ENCODE data around the gene PPID.
"Not testable (repeated sequence)": the region's sequence is repeated elsewhere in the genome, so short reads cannot be mapped to it uniquely, and the experiment has no call there.

The PPID gene

GRCh38 chr4:158756588-158756987 lies 33.4 kb upstream of the PPID start:
- no peaks in the 10 kb centered on the region for H3K4me1 ChIP-seq (ENCODE audit: low read length)
- H3K79me2 ChIP-seq (ENCODE audit: low read length) = no peaks in the 10 kb centered on the region
- no peaks in the 10 kb centered on the region for H4K20me1 ChIP-seq (ENCODE audit: insufficient read depth, low read length)
- TF ChIP-seq, protein P1, sequence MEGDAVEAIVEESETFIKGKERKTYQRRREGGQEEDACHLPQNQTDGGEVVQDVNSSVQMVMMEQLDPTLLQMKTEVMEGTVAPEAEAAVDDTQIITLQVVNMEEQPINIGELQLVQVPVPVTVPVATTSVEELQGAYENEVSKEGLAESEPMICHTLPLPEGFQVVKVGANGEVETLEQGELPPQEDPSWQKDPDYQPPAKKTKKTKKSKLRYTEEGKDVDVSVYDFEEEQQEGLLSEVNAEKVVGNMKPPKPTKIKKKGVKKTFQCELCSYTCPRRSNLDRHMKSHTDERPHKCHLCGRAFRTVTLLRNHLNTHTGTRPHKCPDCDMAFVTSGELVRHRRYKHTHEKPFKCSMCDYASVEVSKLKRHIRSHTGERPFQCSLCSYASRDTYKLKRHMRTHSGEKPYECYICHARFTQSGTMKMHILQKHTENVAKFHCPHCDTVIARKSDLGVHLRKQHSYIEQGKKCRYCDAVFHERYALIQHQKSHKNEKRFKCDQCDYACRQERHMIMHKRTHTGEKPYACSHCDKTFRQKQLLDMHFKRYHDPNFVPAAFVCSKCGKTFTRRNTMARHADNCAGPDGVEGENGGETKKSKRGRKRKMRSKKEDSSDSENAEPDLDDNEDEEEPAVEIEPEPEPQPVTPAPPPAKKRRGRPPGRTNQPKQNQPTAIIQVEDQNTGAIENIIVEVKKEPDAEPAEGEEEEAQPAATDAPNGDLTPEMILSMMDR (IDR thresholded peaks at IDR 0.05; ENCODE audit: low read depth, low read length) = no peak
- no peak for TF ChIP-seq EZH2phosphoT487 (IDR thresholded peaks at IDR 0.05; ENCODE audit: low read depth)
- H3K27me3 ChIP-seq (ENCODE audit: low read depth, low read length) = peaks cover 19% of the 10 kb centered on the region; the same call in 1 of the 2 replicates
- H2AFZ ChIP-seq (ENCODE audit: low read depth, low read length) = no peak overlapping the region
- no peak overlapping the region for H3K27ac ChIP-seq (ENCODE audit: low read length)
- no peak overlapping the region for H3K4me2 ChIP-seq (ENCODE audit: low read length)
- no peak overlapping the region for H3K4me3 ChIP-seq (ENCODE audit: low read length)
- H3K9ac ChIP-seq (ENCODE audit: low read length) = no peak overlapping the region
- H3K36me3 ChIP-seq (replicated peaks; ENCODE audit: low read depth, low read length) = no peaks in the 10 kb centered on the region
- H3K9me3 ChIP-seq (ENCODE audit: insufficient read depth, low read length) = no peaks in the 10 kb centered on the region

GRCh38 chr4:158755819-158756218 lies 32.6 kb upstream of the PPID start:
- H3K9me3 ChIP-seq (ENCODE audit: insufficient read depth, low read length); H2AFZ ChIP-seq (ENCODE audit: low read depth, low read length); H3K36me3 ChIP-seq (replicated peaks; ENCODE audit: low read depth, low read length); H3K9ac ChIP-seq (ENCODE audit: low read length); H3K27ac ChIP-seq (ENCODE audit: low read length); H3K4me2 ChIP-seq (ENCODE audit: low read length); H3K4me1 ChIP-seq (ENCODE audit: low read length); H3K4me3 ChIP-seq (ENCODE audit: low read length); H3K79me2 ChIP-seq (ENCODE audit: low read length); H4K20me1 ChIP-seq (ENCODE audit: insufficient read depth, low read length): not testable (repeated sequence)
- peaks cover 12% of the 10 kb centered on the region; the same call in 1 of the 2 replicates for H3K27me3 ChIP-seq (ENCODE audit: low read depth, low read length)

DNA sequence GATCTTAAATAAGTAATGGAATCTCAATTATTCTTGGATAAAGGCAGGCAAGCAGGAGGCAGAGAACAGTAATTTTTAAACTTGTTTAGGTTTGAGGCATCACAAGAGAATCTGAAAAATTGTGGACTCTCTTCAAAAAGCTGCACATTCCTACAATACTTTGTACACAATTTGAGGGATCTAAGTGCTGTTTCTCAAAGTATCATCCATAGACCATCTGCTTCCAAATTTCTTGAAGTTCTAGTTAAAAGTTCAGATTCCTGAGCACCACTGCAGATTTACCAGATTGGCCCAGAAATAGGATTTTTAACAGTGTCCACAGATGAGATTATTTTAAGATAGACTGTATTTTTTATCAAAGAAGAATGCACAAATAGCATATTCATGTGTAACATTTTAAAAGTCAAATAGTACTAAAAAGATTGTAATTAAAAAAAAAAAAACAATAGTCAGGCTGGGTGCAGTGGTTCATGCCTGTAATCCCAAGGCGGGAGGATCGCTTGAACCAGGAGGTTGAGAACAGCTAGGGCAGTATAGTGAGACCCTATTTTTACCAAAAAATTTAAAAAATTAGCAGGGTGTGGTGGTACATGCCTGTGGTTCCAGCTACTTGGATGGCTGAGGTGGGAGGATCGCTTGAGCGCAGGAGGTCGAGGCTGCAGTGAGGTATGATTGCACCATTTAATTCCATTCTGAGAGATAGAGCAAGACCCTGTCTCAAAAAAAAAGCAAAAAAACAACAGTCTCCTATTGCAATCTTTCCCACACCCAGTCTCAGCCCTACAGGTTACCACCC lies 31.4 kb upstream of the PPID start:
- no peaks in the 10 kb centered on the region for H3K4me1 ChIP-seq (ENCODE audit: low read length)
- H3K27ac ChIP-seq (ENCODE audit: low read length) = no peak overlapping the region
- H3K9me3 ChIP-seq (ENCODE audit: insufficient read depth, low read length) = no peaks in the 10 kb centered on the region
- no peak overlapping the region for H3K9ac ChIP-seq (ENCODE audit: low read length)
- TF ChIP-seq, protein P1 (IDR thresholded peaks at IDR 0.05; ENCODE audit: low read depth, low read length) = no peak
- no peak for TF ChIP-seq EZH2phosphoT487 (IDR thresholded peaks at IDR 0.05; ENCODE audit: low read depth)
- no peak overlapping the region for H2AFZ ChIP-seq (ENCODE audit: low read depth, low read length)
- H3K36me3 ChIP-seq (replicated peaks; ENCODE audit: low read depth, low read length) = no peaks in the 10 kb centered on the region
- H3K4me3 ChIP-seq (ENCODE audit: low read length) = no peak overlapping the region
- H4K20me1 ChIP-seq (ENCODE audit: insufficient read depth, low read length) = no peaks in the 10 kb centered on the region
- no peak overlapping the region for H3K4me2 ChIP-seq (ENCODE audit: low read length)
- peaks cover 12% of the 10 kb centered on the region; the same call in 1 of the 2 replicates for H3K27me3 ChIP-seq (ENCODE audit: low read depth, low read length)
- H3K79me2 ChIP-seq (ENCODE audit: low read length) = no peaks in the 10 kb centered on the region

- Histone ChIP-seq H3K9me3 (ENCODE audit: insufficient read depth, low read length) (no peaks in the 10 kb centered on the region), H3K27me3 (ENCODE audit: low read depth, low read length) (0 out of 2 replicates have a peak, but pooled peaks cover 9% of the 10 kb centered on the region), H4K20me1 (ENCODE audit: insufficient read depth, low read length) (no peaks in the 10 kb centered on the region), H3K4me3 (ENCODE audit: low read length) (no peak overlapping the region), H3K4me1 (ENCODE audit: low read length) (no peaks in the 10 kb centered on the region), H3K27ac (ENCODE audit: low read length) (no peak overlapping the region), H3K9ac (ENCODE audit: low read length) (no peak overlapping the region), H3K79me2 (ENCODE audit: low read length) (no peaks in the 10 kb centered on the region), H2AFZ (ENCODE audit: low read depth, low read length) (no peak overlapping the region), H3K4me2 (ENCODE audit: low read length) (no peak overlapping the region), H3K36me3 (replicated peaks; ENCODE audit: low read depth, low read length) (no peaks in the 10 kb centered on the region)
- TF ChIP-seq, protein P1 (IDR thresholded peaks at IDR 0.05; ENCODE audit: low read depth, low read length) = no peak
- TF ChIP-seq EZH2phosphoT487 (IDR thresholded peaks at IDR 0.05; ENCODE audit: low read depth) = no peak
Observed at GRCh38 chr4:158750379-158750778, 27.2 kb upstream of the PPID start.

DNA sequence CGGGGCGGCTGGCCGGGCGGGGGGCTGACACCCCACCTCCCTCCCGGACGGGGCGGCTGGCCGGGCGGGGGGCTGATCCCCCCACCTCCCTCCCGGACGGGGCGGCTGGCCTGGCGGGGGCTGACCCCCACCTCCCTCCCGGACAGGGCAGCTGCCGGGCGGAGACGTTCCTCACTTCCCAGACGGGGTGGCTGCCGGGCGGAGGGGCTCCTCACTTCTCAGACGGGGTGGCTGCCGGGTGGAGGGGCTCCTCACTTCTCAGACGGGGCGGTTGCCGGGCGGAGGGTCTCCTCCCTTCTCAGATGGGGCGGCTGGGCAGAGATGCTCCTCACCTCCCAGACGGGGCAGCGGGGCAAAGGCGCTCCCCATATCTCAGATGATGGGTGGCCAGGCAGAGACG lies 23.3 kb upstream of the PPID start:
- H3K36me3 ChIP-seq (replicated peaks; ENCODE audit: low read depth, low read length); H3K4me3 ChIP-seq (ENCODE audit: low read length); H3K9ac ChIP-seq (ENCODE audit: low read length); H4K20me1 ChIP-seq (ENCODE audit: insufficient read depth, low read length); H3K4me1 ChIP-seq (ENCODE audit: low read length); H3K9me3 ChIP-seq (ENCODE audit: insufficient read depth, low read length); H3K79me2 ChIP-seq (ENCODE audit: low read length); H3K27ac ChIP-seq (ENCODE audit: low read length); H2AFZ ChIP-seq (ENCODE audit: low read depth, low read length); H3K4me2 ChIP-seq (ENCODE audit: low read length): not testable (repeated sequence)
- peaks cover 24% of the 10 kb centered on the region; the same call in 1 of the 2 replicates for H3K27me3 ChIP-seq (ENCODE audit: low read depth, low read length)
